ENCODE results near the gene SNTN.

DNA sequence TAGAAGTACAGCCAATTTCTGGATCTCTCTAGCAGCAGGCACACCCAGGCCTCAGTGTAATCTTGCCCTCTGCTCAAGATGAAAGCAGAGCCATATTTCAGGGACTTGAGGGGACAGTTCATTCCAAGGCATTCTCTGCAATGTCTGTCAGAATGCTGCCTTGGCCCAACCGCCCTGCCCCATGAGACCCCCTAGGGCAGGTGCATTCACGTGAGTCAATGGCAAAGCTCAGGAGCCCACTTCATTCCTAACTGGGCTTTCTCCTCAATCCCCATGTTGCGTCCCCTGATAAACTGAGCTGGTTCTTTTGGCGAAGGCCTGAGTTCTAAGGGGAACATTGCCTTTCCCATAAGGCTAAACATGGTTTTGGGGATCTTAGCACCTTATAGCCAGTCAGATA is 9.5 kb downstream of the SNTN start:
- TF ChIP-seq GABPA (IDR thresholded peaks at IDR 0.05; ENCODE audit: low read depth) (no peak), CTCF (IDR thresholded peaks at IDR 0.05; ENCODE audit: insufficient read depth, low read length) (no peak)

All from HL-60 (cell line).